Panc1 (cell line): ENCODE measurements around the gene EVC. TPM values are rescaled to one million over a fixed set of nuclear protein-coding genes. Genes with fewer than 3 reads are reported as not detected.

Experiments used
- ATAC-seq: fragments of 200-7000 bp; cut with Tn5 transposase; 2 replicates; pipeline ENCODE4 v1.9.1; 2020; ENCODE audit warnings: mild to moderate bottlenecking, moderate library complexity
- BruUV-seq: library from RNA; stranded (reverse); fragments of 400-500 nt; replicated peaks from 2 replicates; lab custom pipeline; 2021; lab: Mats Ljungman, UMichigan
- CTCF ChIA-PET: fragments of 300-600 bp; sonication (Branson Sonifier 250); formaldehyde crosslinking; loops from one replicate; lab custom pipeline; 2022; ENCODE audit warnings: antibody characterized with exemption; lab: Charles Lee
- POLR2A ChIA-PET: fragments of 300-600 bp; sonication (Branson Sonifier 250); formaldehyde crosslinking; loops from one replicate; lab custom pipeline; 2022; ENCODE audit warnings: antibody characterized with exemption; lab: Charles Lee
- DNase-seq: peaks from one replicate; pipeline ENCODE4 v3.0.0-alpha.2; 2010; ENCODE audit warnings: low read depth, low spot score
- H3K27ac ChIP-seq: 2 replicates; pipeline ENCODE4 v1.5.1; 2011; ENCODE audit warnings: mild to moderate bottlenecking, low read length, inconsistent platforms
- H3K27me3 ChIP-seq: fragments of 200-500 bp; sonication (Bioruptor generic); 2 replicates; pipeline ENCODE4 v1.6.0; 2014; ENCODE audit warnings: low read length, inconsistent platforms; ENCODE audit not compliant: control insufficient read depth, insufficient read depth
- H3K36me3 ChIP-seq: fragments of 200-500 bp; sonication (Bioruptor generic); 2 replicates; pipeline ENCODE4 v1.5.1; 2014; ENCODE audit warnings: inconsistent platforms, mild to moderate bottlenecking, low read length, moderate library complexity; ENCODE audit not compliant: control insufficient read depth, insufficient read depth
- H3K4me1 ChIP-seq: 2 replicates; pipeline ENCODE4 v1.5.1; 2011; ENCODE audit warnings: inconsistent platforms, mild to moderate bottlenecking, low read length, moderate library complexity; ENCODE audit not compliant: control insufficient read depth, insufficient read depth
- H3K4me3 ChIP-seq, 2 experiments: 2 replicates each; pipeline ENCODE4 v1.5.1; 2011 to 2012; ENCODE audit warnings: low read depth in 2 of 2, low read length in 2 of 2, mild to moderate bottlenecking in 2 of 2, inconsistent platforms in 1 of 2, moderate library complexity in 1 of 2
- H3K9me3 ChIP-seq: fragments of 200-500 bp; sonication (Bioruptor generic); 2 replicates; pipeline ENCODE4 v1.5.1; 2014; ENCODE audit warnings: low read depth, mild to moderate bottlenecking, inconsistent platforms, low read length, moderate library complexity; ENCODE audit not compliant: control insufficient read depth, insufficient read depth
- POLR2AphosphoS5 ChIP-seq: IDR thresholded peaks from 2 replicates; pipeline ENCODE4 v1.6.1; 2012; ENCODE audit warnings: mild to moderate bottlenecking, low read depth, low read length, moderate library complexity
- SIN3A ChIP-seq: IDR thresholded peaks from 2 replicates; pipeline ENCODE4 v1.6.1; 2012; ENCODE audit warnings: low read depth, mild to moderate bottlenecking, low read length, moderate library complexity, borderline replicate concordance; ENCODE audit not compliant: insufficient read depth
- TCF7L2 ChIP-seq: IDR thresholded peaks from 2 replicates; pipeline ENCODE4 v1.6.1; 2011; ENCODE audit warnings: mild to moderate bottlenecking, low read depth, low read length, inconsistent platforms
- in situ Hi-C: cut with HindIII; loops from 2 replicates; pipeline ENCODE4 v1.10.0; 2016; ENCODE audit warnings: low sequenced_read_pairs, low pct_unique_long_range_greater_than_20kb
- intact Hi-C: fragments of 100-400 bp; cut with micrococcal nuclease; formaldehyde crosslinking; loops from one replicate; pipeline ENCODE4 v1.10.0; 2022; ENCODE audit not compliant: unreplicated experiment
- total RNA-seq: library from RNA; stranded (reverse); gene quantifications from one replicate; pipeline ENCODE4 v1.2.1, GENCODE V29; 2021; ENCODE audit not compliant: unreplicated experiment
- TF ChIP-seq, protein P1 (sequence below): fragments of 450-650 bp; IDR thresholded peaks from 2 replicates; pipeline ENCODE4 v1.5.1; 2017; ENCODE audit warnings: mild to moderate bottlenecking
- TF ChIP-seq, protein P2 (sequence below), 2 experiments: IDR thresholded peaks; 2 replicates each; pipeline ENCODE4 v1.6.1; 2011 to 2012; ENCODE audit warnings: low read depth in 2 of 2, control low read depth in 1 of 2, low read length in 1 of 2, mild to moderate bottlenecking in 1 of 2, moderate library complexity in 1 of 2; ENCODE audit not compliant: insufficient read depth in 1 of 2

Gene EVC
- total RNA-seq, 1 experiment from 2014 or later, result 12.1 TPM

DNA sequence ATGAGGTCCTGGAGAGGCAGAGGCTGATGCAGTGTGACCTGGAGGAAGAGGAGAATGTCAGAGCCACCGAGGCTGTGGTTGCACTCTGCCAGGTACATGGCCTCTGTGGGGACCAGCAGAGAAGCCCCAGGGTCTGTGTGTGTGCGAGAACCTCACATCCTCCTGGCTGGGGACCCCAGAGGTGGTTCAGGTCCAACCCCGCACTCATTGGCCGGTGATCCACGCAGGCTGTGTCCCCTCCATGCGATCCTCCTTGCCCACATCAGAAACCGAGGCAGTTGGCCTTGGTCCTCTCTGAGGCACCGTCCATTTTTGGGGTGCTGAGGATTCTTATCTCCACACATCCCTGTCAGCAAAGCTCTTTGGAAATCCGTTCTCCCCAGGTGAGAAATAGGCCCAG, 45.3 kb downstream of the EVC start:
- TF ChIP-seq, protein P1, sequence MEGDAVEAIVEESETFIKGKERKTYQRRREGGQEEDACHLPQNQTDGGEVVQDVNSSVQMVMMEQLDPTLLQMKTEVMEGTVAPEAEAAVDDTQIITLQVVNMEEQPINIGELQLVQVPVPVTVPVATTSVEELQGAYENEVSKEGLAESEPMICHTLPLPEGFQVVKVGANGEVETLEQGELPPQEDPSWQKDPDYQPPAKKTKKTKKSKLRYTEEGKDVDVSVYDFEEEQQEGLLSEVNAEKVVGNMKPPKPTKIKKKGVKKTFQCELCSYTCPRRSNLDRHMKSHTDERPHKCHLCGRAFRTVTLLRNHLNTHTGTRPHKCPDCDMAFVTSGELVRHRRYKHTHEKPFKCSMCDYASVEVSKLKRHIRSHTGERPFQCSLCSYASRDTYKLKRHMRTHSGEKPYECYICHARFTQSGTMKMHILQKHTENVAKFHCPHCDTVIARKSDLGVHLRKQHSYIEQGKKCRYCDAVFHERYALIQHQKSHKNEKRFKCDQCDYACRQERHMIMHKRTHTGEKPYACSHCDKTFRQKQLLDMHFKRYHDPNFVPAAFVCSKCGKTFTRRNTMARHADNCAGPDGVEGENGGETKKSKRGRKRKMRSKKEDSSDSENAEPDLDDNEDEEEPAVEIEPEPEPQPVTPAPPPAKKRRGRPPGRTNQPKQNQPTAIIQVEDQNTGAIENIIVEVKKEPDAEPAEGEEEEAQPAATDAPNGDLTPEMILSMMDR, result no peak
- TF ChIP-seq SIN3A (no peak), POLR2AphosphoS5 (no peak), TCF7L2 (no peak)
- TF ChIP-seq, protein P2, sequence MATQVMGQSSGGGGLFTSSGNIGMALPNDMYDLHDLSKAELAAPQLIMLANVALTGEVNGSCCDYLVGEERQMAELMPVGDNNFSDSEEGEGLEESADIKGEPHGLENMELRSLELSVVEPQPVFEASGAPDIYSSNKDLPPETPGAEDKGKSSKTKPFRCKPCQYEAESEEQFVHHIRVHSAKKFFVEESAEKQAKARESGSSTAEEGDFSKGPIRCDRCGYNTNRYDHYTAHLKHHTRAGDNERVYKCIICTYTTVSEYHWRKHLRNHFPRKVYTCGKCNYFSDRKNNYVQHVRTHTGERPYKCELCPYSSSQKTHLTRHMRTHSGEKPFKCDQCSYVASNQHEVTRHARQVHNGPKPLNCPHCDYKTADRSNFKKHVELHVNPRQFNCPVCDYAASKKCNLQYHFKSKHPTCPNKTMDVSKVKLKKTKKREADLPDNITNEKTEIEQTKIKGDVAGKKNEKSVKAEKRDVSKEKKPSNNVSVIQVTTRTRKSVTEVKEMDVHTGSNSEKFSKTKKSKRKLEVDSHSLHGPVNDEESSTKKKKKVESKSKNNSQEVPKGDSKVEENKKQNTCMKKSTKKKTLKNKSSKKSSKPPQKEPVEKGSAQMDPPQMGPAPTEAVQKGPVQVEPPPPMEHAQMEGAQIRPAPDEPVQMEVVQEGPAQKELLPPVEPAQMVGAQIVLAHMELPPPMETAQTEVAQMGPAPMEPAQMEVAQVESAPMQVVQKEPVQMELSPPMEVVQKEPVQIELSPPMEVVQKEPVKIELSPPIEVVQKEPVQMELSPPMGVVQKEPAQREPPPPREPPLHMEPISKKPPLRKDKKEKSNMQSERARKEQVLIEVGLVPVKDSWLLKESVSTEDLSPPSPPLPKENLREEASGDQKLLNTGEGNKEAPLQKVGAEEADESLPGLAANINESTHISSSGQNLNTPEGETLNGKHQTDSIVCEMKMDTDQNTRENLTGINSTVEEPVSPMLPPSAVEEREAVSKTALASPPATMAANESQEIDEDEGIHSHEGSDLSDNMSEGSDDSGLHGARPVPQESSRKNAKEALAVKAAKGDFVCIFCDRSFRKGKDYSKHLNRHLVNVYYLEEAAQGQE (IDR thresholded peaks at IDR 0.05; ENCODE audit: insufficient read depth in 1 of 2, low read depth in 2 of 2, low read length in 1 of 2), result no peak
- Histone ChIP-seq H3K27ac (no peak overlapping the region), H3K4me1 (peaks cover 3% of the 10 kb centered on the region; the same call in 1 of the 2 replicates), H3K9me3 (no peaks in the 10 kb centered on the region), H3K36me3 (no peaks in the 10 kb centered on the region), H3K27me3 (no peaks in the 10 kb centered on the region), H3K4me3 (no peak overlapping the region)
- BruUV-seq, result no TSS peak
- CTCF ChIA-PET, result no interaction called here
- DNase-seq, result no peak
- POLR2A ChIA-PET, result no interaction called here
- intact Hi-C loops, result no loop called here
- in situ Hi-C loops, result no loop called here
- ATAC-seq, result no peak

DNA sequence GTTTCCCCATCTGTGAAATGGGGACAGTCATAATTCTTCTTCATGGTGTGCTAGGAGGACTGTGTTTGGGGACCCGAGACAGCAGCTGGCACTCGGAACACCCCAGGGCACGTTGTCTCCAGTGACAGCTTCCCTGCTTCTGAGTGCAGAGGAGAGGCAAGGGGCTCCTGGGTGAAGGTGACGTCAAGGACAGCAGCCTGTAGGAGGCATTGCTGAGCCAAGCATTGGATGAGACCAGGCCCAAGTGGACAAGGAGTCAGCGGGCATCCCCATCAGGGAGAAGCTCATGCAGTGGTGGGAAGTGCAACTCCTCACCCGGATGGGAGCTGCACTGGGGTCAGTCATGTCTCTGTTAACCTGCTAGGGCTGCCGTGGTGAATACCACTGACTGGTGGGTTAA, 46.1 kb downstream of the EVC start:
- CTCF ChIA-PET, result no interaction called here
- no peak overlapping the region for H3K27ac ChIP-seq
- H3K9me3 ChIP-seq, result no peaks in the 10 kb centered on the region
- no peak for ATAC-seq
- in situ Hi-C loops (no loop called here), intact Hi-C loops (no loop called here)
- H3K36me3 ChIP-seq, result no peaks in the 10 kb centered on the region
- H3K27me3 ChIP-seq, result no peaks in the 10 kb centered on the region
- H3K4me3 ChIP-seq, result no peak overlapping the region
- no peak for DNase-seq
- peaks cover 3% of the 10 kb centered on the region; the same call in 1 of the 2 replicates for H3K4me1 ChIP-seq
- BruUV-seq, result no TSS peak
- TF ChIP-seq POLR2AphosphoS5 (no peak), TCF7L2 (no peak), SIN3A (no peak)
- TF ChIP-seq, protein P1, result no peak
- TF ChIP-seq, protein P2 (IDR thresholded peaks at IDR 0.05; ENCODE audit: insufficient read depth in 1 of 2, low read depth in 2 of 2, low read length in 1 of 2), result no peak
- POLR2A ChIA-PET, result no interaction called here
